Gastrocnemius medialis (tissue), 4 donors: ENCODE measurements around the gene B4GALT6. TPM values are rescaled to one million over a fixed set of nuclear protein-coding genes. Genes with fewer than 3 reads are reported as not detected.

Experiments
- ATAC-seq, 2 donors: fragments of 150-250 bp; one replicate each; pipeline ENCODE4 v1.9.1; 2016
- DNase-seq, 2 donors: peaks; one replicate each; pipeline ENCODE4 v3.0.0-alpha.2; 2019
- H3K27ac ChIP-seq, 4 donors: fragments of 200-600 bp; sonication (generic); 1 replicate in 1 of 4; 2 replicates in 3 of 4; pipeline ENCODE4 v1.5.1; 2016 to 2018; ENCODE audit warnings: mild to moderate bottlenecking in 2 of 4, moderate library complexity in 1 of 4
- H3K27me3 ChIP-seq, 3 donors: fragments of 200-600 bp; sonication (generic) in 2 of 3; 1 replicate in 1 of 3; 2 replicates in 2 of 3; pipeline versions ENCODE4 v1.5.1 to v1.6.0; 2016 to 2019; ENCODE audit warnings: mild to moderate bottlenecking in 1 of 3, moderate library complexity in 1 of 3
- H3K36me3 ChIP-seq, 2 donors: fragments of 200-600 bp; sonication (generic) in 1 of 2; one replicate each; pipeline ENCODE4 v1.5.1; 2017 to 2018
- H3K4me1 ChIP-seq, 2 donors: fragments of 200-600 bp; sonication (generic) in 1 of 2; one replicate each; pipeline ENCODE4 v1.5.1; 2016 to 2017; ENCODE audit warnings: mild to moderate bottlenecking in 2 of 2
- H3K4me3 ChIP-seq, 4 donors: fragments of 200-600 bp; sonication (generic) in 3 of 4; 1 replicate in 1 of 4; 2 replicates in 3 of 4; pipeline ENCODE4 v1.5.1; 2016 to 2019; ENCODE audit warnings: mild to moderate bottlenecking in 2 of 4
- H3K9me3 ChIP-seq, 3 donors: fragments of 200-600 bp; sonication (generic) in 2 of 3; 1 replicate in 1 of 3; 2 replicates in 2 of 3; pipeline ENCODE4 v1.5.1; 2016 to 2019
- CTCF ChIP-seq, 5 experiments: fragments of 450-650 bp in 3 of 5; fragments of 200-600 bp in 2 of 5; sonication (generic) in 2 of 5; IDR thresholded peaks in 4 of 5; conservative IDR thresholded peaks in 1 of 5; 1 replicate in 4 of 5; 2 replicates in 1 of 5; pipeline ENCODE4 v1.5.1; 2016 to 2019; ENCODE audit warnings: antibody characterized with exemption in 5 of 5, mild to moderate bottlenecking in 3 of 5, moderate library complexity in 3 of 5
- POLR2A ChIP-seq, 2 donors: fragments of 450-650 bp; IDR thresholded peaks; one replicate each; pipeline ENCODE4 v1.6.1; 2017; ENCODE audit warnings: antibody characterized with exemption in 2 of 2, mild to moderate bottlenecking in 2 of 2, moderate library complexity in 2 of 2
- in situ Hi-C, 4 donors: fragments of 200-750 bp; cut with MboI; loops; one replicate each; pipeline versions ENCODE4 v1.15.0 to v1.8.0; 2017; ENCODE audit warnings: low sequenced_read_pairs in 4 of 4
- intact Hi-C: fragments of 100-400 bp; cut with DNase I; formaldehyde crosslinking; loops from one replicate; pipeline ENCODE4 v1.15.1; 2023; ENCODE audit warnings: low total_unique reads
- total RNA-seq, 4 donors: library from RNA; depleted of rRNA; stranded (reverse); fragments of >200 nt; gene quantifications; one replicate each; pipeline versions ENCODE4 v1.1.0 to v1.2.3, GENCODE V29; 2016

The B4GALT6 gene
- total RNA-seq, 4 donors from 2014 or later = 0.85 to 2.9 (median 1.9) TPM

GRCh38 chr18:31723639-31723989 is 39.2 kb upstream of the B4GALT6 start:
- in situ Hi-C loops (no loop called here), intact Hi-C loops (no loop called here)
- Histone ChIP-seq H3K4me1 (peaks cover 5 to 16% of the 10 kb centered on the region in 2 donors), H3K27ac (peak overlapping the region; percentile 73 to 83 (median 77)), H3K27me3 (no peaks in the 10 kb centered on the region), H3K9me3 (no peaks in the 10 kb centered on the region), H3K4me3 (peak overlapping the region; percentile 65 to 78 (median 71)), H3K36me3 (no peaks in the 10 kb centered on the region)
- peak; percentile 53 to 64 for ATAC-seq
- TF ChIP-seq POLR2A (IDR thresholded peaks at IDR 0.05) = no peak
- TF ChIP-seq CTCF (IDR thresholded peaks at IDR 0.05 in 4 of 5, conservative IDR thresholded peaks at IDR 0.05 in 1 of 5) = no peak
- no peak for DNase-seq

GRCh38 chr18:31722369-31722957 is 38.1 kb upstream of the B4GALT6 start:
- peak; percentile 83 to 87 for ATAC-seq
- H3K4me3 ChIP-seq = no peak overlapping the region
- intact Hi-C loops (loop anchor here (1.0 kb wide), 2 partner anchors 37 to 166 kb away; no protein-coding TSS in a partner anchor), in situ Hi-C loops (no loop called here)
- TF ChIP-seq CTCF (IDR thresholded peaks at IDR 0.05 in 4 of 5, conservative IDR thresholded peaks at IDR 0.05 in 1 of 5) (peak; percentile 48 to 84 (median 66)), POLR2A (IDR thresholded peaks at IDR 0.05) (no peak)
- H3K9me3 ChIP-seq = no peaks in the 10 kb centered on the region
- DNase-seq = peak; percentile 49 to 62
- H3K27me3 ChIP-seq = no peaks in the 10 kb centered on the region
- H3K36me3 ChIP-seq = no peaks in the 10 kb centered on the region
- H3K4me1 ChIP-seq = peaks cover 5 to 16% of the 10 kb centered on the region in 2 donors
- H3K27ac ChIP-seq = no peak overlapping the region

GRCh38 chr18:31721601-31722000 is 37.2 kb upstream of the B4GALT6 start:
- Histone ChIP-seq H3K4me1 (peaks cover 5 to 16% of the 10 kb centered on the region in 2 donors), H3K9me3 (no peaks in the 10 kb centered on the region), H3K36me3 (no peaks in the 10 kb centered on the region), H3K27ac (no peak overlapping the region), H3K27me3 (no peaks in the 10 kb centered on the region), H3K4me3 (no peak overlapping the region)
- ATAC-seq = no peak
- TF ChIP-seq CTCF (IDR thresholded peaks at IDR 0.05 in 4 of 5, conservative IDR thresholded peaks at IDR 0.05 in 1 of 5) (no peak), POLR2A (IDR thresholded peaks at IDR 0.05) (no peak)
- no peak for DNase-seq
- intact Hi-C loops (no loop called here), in situ Hi-C loops (no loop called here)

GRCh38 chr18:31720867-31721266 is 36.5 kb upstream of the B4GALT6 start:
- DNase-seq = no peak
- no peaks in the 10 kb centered on the region for H3K27me3 ChIP-seq
- no peak overlapping the region for H3K4me3 ChIP-seq
- in situ Hi-C loops = no loop called here
- TF ChIP-seq POLR2A (IDR thresholded peaks at IDR 0.05) (no peak), CTCF (IDR thresholded peaks at IDR 0.05 in 4 of 5, conservative IDR thresholded peaks at IDR 0.05 in 1 of 5) (no peak)
- intact Hi-C loops = no loop called here
- no peak overlapping the region for H3K27ac ChIP-seq
- H3K9me3 ChIP-seq = no peaks in the 10 kb centered on the region
- H3K36me3 ChIP-seq = no peaks in the 10 kb centered on the region
- ATAC-seq = peak in 1 of 2 donors; percentile 56
- H3K4me1 ChIP-seq = peaks cover 5 to 16% of the 10 kb centered on the region in 2 donors
